D721Med (cell line): ENCODE data around the gene GPR173.
A peak's percentile ranks its signal among the peaks of the same experiment; 100 is the strongest.

ENCODE experiments used
- DNase-seq: peaks from one replicate; pipeline ENCODE4 v3.0.0; 2011; ENCODE audit warnings: low spot score; ENCODE audit not compliant: insufficient read length
- FAIRE-seq: peaks from 2 replicates; lab custom pipeline; 2011; peaks lifted over from hg19 to GRCh38; lab: Jason Lieb, UNC
- CTCF ChIP-seq: IDR thresholded peaks from 2 replicates; pipeline ENCODE4 v1.5.1; 2012; ENCODE audit warnings: mild to moderate bottlenecking, control low read depth; ENCODE audit not compliant: insufficient read depth; ENCODE audit errors: missing control alignments

GPR173 gene

GRCh38 chrX:53048169-53049126 lies at the start of gene GPR173:
Gene GPR173 (plus strand): TSS chrX:53048789. CDS start chrX:53076622, 27,833 bp downstream.
- TF ChIP-seq CTCF, result no peak
- DNase-seq, result peak; percentile 47
- no peak for FAIRE-seq

DNA sequence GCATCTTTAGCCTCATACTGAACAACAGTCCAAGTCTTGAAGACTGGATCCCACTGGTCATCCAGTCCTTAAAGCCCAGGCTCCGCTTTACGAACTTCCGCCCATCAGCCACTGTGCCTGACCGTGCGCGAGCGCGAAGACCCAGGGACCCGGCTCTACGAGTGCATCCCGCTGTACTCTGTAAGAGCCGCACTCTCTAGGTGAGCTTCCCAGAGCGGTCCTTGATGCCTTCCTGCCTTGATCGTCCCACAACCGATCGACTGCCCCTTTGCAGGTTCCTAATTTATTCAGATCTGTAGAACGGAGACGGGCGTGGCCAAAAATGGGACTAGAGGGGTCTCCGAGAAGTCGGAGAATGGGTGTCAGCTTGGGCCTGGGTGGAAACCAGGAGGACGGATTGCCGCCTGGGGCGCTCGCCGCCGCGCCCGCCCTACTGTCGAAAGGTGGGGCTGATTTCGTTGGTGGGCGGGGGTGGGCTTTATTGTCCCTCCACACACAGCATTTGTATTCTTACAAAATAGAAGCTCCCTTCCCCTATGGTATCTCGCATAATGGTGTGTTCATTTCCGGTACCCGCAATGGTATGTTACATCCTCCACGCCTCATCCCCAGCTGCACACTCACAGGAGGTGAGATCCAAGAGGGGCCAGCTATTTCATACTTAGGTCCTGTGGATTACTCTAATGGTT lies 48.0 kb upstream of the GPR173 start:
- FAIRE-seq (no peak), DNase-seq (no peak)
- TF ChIP-seq CTCF, result no peak

DNA sequence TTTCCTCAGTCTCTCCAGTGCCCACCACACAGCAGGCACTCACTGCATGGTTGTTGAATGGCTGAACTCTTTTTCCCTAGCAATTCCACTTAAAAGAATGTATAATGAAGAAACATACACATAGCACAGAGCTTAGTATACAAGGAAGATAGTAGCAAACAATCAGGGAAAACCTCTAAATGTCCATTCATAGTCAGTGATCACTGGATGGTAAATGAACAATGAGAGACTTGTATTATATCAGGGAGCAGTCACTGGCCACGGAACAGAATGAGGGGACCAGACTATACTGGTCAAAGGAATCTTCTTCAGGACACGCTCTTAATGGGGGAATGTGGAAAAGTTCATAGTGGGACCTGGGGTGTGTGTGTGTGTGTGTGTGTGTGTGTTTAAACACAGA lies 46.6 kb upstream of the GPR173 start:
- DNase-seq (no peak), FAIRE-seq (no peak)
- no peak for TF ChIP-seq CTCF

- DNase-seq (no peak), FAIRE-seq (no peak)
- TF ChIP-seq CTCF, result no peak
Observed at GRCh38 chrX:53003111-53003510, 45.5 kb upstream of the GPR173 start.

DNA sequence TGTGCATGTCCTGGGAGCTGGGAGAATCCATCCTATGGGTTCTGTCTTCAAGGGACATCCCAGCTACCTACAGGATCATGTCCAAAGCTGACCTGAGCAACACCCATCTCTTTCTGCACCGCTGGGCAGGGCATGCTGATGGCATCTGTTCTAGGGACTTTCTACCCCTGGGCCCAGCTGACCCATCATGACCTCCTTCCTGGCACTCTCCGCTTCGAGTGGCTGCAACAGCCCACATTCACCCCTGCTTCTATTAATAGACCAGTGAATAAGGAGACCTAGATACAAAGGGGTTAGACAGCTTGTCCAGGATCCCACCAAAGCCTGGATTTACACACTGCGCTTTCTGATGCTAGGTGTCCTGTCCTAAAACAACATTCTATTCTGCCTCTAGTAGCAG lies 44.6 kb upstream of the GPR173 start:
- FAIRE-seq, result no peak
- DNase-seq, result no peak
- no peak for TF ChIP-seq CTCF

GRCh38 chrX:53004811-53005210 lies 43.8 kb upstream of the GPR173 start:
- no peak for DNase-seq
- no peak for TF ChIP-seq CTCF
- no peak for FAIRE-seq
